Suppressor macrophage treated with lipopolysaccharide for 1 hour (primary cell): ENCODE results near the gene SYT15B.
"Not testable (repeated sequence)": the region's sequence is repeated elsewhere in the genome, so short reads cannot be mapped to it uniquely, and the experiment has no call there.

Experiments used
- DNase-seq, 3 donors: peaks; one replicate each; pipeline ENCODE4 v3.0.0-alpha.2; 2020 to 2022

The SYT15B gene

GRCh38 chr10:47763554-47764175 is at the start of gene SYT15B:
Gene SYT15B, minus strand, starts transcription at chr10:47763592. Its CDS starts 952 bp downstream, at chr10:47762640.
- DNase-seq: not testable (repeated sequence)

- DNase-seq: not testable (repeated sequence)
Measured at GRCh38 chr10:47779590-47779989, 16.2 kb upstream of the SYT15B start.

- DNase-seq: peak; percentile 43 to 76 (median 61)
Measured at GRCh38 chr10:47775361-47776231, 12.2 kb upstream of the SYT15B start.

GRCh38 chr10:47770745-47771144 is 7.4 kb upstream of the SYT15B start:
- DNase-seq: not testable (repeated sequence)

- not testable (repeated sequence) for DNase-seq
Measured at GRCh38 chr10:47768578-47769115, 5.3 kb upstream of the SYT15B start.

GRCh38 chr10:47768085-47768484 is 4.7 kb upstream of the SYT15B start:
- peak in 1 of 3 donors; percentile 3 for DNase-seq

GRCh38 chr10:47767236-47767635 is 3.8 kb upstream of the SYT15B start:
- not testable (repeated sequence) for DNase-seq

- not testable (repeated sequence) for DNase-seq
Measured at GRCh38 chr10:47765232-47765631, 1.8 kb upstream of the SYT15B start.

- not testable (repeated sequence) for DNase-seq
Measured at GRCh38 chr10:47762674-47763553, 478 bp downstream of the SYT15B start.

- DNase-seq: not testable (repeated sequence)
Measured at GRCh38 chr10:47758855-47759254, 4.5 kb downstream of the SYT15B start.

GRCh38 chr10:47756169-47756568 is 7.2 kb downstream of the SYT15B start:
- not testable (repeated sequence) for DNase-seq

GRCh38 chr10:47753871-47754270 is 9.5 kb downstream of the SYT15B start:
- not testable (repeated sequence) for DNase-seq

GRCh38 chr10:47753176-47753575 is 10.2 kb downstream of the SYT15B start:
- not testable (repeated sequence) for DNase-seq

- not testable (repeated sequence) for DNase-seq
Measured at GRCh38 chr10:47751821-47752220, 11.6 kb downstream of the SYT15B start.

GRCh38 chr10:47750360-47750759 is 13.0 kb downstream of the SYT15B start:
- not testable (repeated sequence) for DNase-seq

GRCh38 chr10:47746780-47747376 is 16.5 kb downstream of the SYT15B start:
- DNase-seq: not testable (repeated sequence)

- DNase-seq: not testable (repeated sequence)
Measured at GRCh38 chr10:47744881-47745280, 18.5 kb downstream of the SYT15B start.

- DNase-seq: peak in 1 of 3 donors; percentile 1
Measured at GRCh38 chr10:47743611-47744550, 19.5 kb downstream of the SYT15B start.

- not testable (repeated sequence) for DNase-seq
Measured at GRCh38 chr10:47740868-47741267, 22.5 kb downstream of the SYT15B start.

- DNase-seq: not testable (repeated sequence)
Measured at GRCh38 chr10:47730911-47731310, 32.5 kb downstream of the SYT15B start.

- not testable (repeated sequence) for DNase-seq
Measured at GRCh38 chr10:47725740-47726139, 37.7 kb downstream of the SYT15B start.
